ENCODE measurements around the gene MYO1E.

The MYO1E gene

GRCh38 chr15:59385171-59385570 is 12.5 kb upstream of the MYO1E start:
- no peak for DNase-seq

GRCh38 chr15:59384507-59384906 is 11.8 kb upstream of the MYO1E start:
- DNase-seq, result no peak

- no peak for DNase-seq
These were observed 8.4 kb upstream of the MYO1E start for GRCh38 chr15:59380902-59381610.

DNA sequence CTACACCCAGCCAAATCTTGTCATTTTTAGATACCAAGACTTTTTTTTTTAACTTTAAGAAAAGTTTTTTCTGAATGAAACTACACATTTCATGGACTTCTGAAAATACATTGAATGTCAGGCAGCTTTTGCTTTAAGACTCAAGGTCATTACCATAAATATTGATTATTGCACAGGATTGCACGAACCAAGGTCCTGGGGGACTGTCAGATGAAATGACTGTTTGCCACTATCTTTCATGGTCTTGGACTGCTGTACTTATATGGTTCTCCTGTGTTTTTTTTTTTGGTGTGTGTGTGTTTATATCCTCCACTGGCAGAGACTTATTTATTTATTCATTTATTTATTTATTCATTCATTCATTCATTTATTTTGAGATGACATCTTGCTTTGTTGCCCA is 6.9 kb upstream of the MYO1E start:
- DNase-seq, result no peak

- no peak for DNase-seq
These were observed 6.2 kb upstream of the MYO1E start for GRCh38 chr15:59378855-59379254.

DNA sequence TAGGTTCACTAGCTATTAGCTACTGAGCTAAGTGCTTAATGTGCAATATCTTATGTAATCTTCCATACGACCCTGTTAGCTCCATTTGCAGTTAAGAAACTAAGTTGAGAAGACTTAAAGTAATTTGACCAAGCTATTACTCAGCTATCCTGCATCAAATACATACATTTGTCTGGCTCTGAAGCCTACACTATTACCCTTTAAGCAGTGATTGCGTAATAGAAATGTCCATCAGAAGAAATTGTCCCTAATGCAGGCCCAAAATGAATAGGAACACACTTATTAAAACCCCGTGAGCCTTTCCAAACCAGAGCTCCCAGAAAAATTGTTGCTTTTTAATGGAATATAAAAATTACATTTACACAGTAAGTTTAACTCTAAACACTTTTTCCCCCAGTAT is 5.3 kb upstream of the MYO1E start:
- DNase-seq, result no peak

DNA sequence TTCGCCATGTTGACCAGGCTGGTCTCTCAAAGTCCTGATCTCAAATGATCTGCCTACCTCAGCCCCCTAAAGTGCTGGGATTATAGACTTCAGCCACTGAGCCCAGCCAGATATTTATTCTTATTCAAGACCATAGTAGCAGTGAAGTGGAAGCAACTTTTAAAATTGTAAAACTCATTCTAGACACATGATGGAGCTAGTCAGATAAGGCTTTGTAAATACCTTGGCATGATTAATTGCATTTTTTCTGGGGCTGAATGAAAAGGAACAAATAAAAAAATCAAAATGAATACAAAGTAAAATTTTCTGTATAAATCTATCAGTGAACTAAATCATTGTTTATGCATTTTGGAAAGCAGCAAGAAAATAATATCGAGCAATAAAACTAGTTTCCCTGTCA is 4.1 kb upstream of the MYO1E start:
- DNase-seq, result no peak

DNA sequence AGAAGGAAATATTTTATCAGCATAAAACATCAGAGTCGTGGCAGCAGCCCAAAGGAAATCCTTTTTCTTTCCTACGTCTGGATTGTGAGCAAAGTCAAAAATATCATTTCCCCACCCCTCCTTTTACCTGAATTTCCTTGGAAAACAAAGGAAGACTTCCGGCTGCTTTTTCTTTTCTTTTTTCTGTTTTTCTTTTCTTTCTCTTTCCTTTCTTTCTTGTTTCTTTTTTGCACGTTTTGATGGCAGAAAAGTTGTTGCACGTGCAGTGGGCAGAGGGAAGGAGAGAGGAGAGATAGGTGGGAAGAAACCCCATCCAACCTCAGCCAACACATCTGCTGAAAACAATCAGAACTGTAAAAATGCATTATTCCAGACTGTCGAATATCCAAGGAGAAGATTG is 544 bp upstream of the MYO1E start:
- DNase-seq, result no peak

- DNase-seq, result no peak
These were observed 966 bp downstream of the MYO1E start for GRCh38 chr15:59371458-59372351.

DNA sequence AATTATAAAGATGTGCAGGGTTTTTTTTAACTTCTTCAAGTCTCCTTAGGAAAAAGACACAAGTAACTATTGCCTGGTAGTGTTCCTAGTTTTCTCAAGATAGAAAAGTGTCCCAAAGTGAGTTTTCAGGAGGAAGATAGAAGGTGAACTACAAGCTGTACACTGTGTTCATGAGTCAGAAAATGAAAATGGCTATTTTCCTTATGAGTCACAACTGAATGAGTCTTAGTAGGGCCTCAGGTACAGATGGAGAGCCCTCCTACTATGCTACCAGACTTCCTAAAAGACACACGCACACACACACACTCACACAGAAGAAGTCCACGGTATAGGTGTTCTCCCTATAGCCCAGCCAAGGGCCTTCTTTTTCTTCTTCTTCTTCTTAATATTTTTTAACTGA is 3.1 kb downstream of the MYO1E start:
- no peak for DNase-seq

DNA sequence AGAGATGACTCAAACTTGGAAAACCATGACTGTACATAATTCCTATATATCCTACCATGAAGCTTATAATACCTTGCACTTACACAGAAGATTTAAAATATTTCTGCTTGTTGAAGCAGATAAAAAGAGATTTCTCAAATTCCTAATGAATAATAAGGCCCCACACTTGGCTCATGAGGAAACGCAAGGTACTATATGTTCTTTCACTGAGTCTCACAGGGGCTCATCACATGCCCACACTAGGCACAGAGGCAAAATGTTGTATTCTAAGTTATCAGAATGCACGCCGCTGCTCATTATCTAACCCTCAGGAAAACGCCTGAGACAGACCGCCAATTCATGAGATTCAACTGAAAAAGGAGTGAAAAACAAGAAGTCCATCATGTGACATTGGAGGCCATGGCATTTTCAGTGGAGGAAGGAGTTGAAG is 5.6 kb downstream of the MYO1E start:
- DNase-seq, result no peak

DNA sequence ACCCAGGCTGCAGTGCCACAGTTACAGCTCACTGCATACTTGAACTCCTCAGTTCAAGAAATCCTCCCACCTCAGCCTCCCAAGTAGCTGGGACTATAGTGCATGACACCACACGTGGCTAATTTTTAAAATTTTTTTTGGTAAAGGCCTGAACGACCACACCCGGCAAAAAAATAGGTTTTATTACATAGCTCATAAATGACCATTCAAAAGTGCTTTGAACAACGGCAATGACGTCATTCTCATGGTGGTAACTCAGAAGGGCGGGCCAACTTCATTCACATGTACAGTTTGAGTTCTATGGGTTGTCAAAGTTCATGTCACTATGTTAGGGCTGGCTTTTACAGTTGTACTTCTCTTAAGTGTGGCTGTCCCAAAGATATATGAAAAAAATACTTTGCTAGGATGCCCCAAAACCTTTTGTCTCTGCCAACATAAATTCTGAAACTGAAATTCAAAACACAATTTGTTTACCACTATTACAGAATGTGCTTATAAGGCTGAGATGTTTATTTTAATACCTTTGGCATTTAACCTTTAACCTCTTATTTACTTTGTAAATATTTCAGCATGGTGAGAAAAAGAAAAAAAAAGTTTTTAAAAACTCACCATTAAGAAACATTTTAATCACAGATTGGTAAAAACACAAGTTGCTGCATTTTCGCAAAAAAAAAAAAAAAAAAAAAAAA is 6.2 kb downstream of the MYO1E start:
- no peak for DNase-seq

- no peak for DNase-seq
These were observed 8.4 kb downstream of the MYO1E start for GRCh38 chr15:59364248-59364647.

GRCh38 chr15:59362331-59362730 is 10.3 kb downstream of the MYO1E start:
- no peak for DNase-seq

DNA sequence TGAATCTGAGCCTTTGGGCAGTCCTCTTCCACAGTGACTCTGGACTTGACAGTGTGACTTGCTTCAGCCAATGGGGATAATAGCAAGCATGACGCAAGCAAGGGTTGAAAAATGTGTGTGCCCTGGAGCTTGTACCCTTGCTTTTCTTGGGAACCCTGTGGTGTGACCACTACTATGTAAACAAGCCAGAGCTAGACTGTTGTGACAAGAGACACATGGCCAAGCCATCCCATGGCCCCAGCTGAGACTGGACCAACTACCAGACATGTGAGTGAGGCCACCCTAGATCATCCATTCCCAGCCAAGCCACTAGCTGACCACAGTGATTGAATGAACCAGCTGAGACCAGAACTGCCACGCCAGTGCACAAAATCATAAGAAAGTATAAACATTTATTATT is 11.8 kb downstream of the MYO1E start:
- DNase-seq, result no peak

- no peak for DNase-seq
These were observed 12.4 kb downstream of the MYO1E start for GRCh38 chr15:59360305-59360704.

- no peak for DNase-seq
These were observed 16.9 kb downstream of the MYO1E start for GRCh38 chr15:59355730-59356129.

DNA sequence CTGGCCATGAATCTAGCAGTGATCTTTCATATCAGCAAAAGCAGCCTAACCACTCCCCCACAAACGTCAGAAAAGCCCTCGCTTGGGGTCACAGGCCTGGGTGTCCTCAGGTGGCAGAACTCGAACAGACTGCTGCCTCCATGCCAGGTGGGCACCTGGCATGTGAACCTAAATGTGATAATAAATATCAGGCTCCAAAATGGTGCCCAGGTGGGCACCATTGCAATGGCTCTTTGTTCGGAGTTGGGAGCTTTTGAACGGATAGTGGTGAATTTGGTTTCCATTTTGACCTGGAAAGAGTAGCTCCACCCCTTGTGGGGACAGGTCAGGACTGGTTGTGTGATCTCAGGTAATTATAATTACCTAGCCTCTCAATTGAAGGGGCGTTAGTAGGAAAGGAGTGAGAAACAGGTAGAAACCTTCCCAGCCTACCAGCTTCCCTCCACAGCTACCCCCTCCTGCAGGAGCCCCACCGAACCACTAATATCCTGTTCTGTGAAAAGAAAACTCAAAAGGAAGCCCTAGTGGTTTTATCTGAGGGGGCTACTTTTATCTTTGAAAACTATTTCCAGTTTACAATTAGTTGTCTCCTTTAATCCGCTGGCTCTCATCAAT is 18.1 kb downstream of the MYO1E start:
- no peak for DNase-seq

DNA sequence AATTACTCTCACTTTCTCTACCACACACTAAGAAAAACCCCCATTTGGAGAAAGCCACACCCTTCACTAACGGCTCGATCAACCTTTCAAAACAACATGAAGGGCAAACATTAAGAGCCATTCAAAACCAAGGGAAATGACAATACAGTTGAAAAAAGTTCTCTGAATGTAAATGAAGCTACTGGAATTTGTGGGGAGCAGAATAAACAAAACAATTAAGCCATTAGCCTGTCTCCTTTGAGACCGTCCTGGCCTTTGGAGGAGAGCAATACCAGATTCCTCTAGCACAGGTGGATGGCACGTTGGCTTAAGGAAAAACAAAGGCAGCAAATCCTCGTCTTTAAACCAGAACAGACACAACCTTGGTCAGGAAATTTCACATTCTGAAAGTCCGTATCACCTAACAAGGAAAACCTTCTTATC is 18.7 kb downstream of the MYO1E start:
- DNase-seq, result no peak

- DNase-seq, result no peak
These were observed 20.0 kb downstream of the MYO1E start for GRCh38 chr15:59352683-59353082.

DNA sequence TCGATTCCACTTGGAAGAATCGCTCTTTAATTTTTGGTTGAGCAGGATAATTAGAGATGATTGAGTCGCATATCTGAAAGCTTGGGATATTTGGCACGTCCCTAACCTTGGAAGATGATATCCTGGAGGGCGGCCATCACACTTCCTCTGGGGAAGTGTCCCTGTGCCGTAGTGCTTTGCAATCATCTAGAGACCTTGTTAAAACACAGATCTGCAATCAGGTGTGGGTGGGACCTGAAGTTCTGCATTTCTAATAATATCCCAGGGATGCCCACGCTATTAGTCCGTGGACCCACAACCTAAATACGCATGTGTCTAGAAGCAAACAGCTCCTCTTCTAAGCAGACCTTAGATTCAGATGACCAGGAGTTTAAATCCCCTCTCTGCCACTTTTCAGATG is 20.5 kb downstream of the MYO1E start:
- DNase-seq, result no peak

- DNase-seq, result no peak
These were observed 22.3 kb downstream of the MYO1E start for GRCh38 chr15:59350421-59350732.

- DNase-seq, result no peak
These were observed 22.8 kb downstream of the MYO1E start for GRCh38 chr15:59349680-59350420.

Measured in NCI-H1417 treated with DMSO at 0.1 percent for 48 hours (cell line).